ENCODE measurements around the gene DDX47.
"Not testable (repeated sequence)": the region's sequence is repeated elsewhere in the genome, so short reads cannot be mapped to it uniquely, and the experiment has no call there.

DDX47 gene

DNA sequence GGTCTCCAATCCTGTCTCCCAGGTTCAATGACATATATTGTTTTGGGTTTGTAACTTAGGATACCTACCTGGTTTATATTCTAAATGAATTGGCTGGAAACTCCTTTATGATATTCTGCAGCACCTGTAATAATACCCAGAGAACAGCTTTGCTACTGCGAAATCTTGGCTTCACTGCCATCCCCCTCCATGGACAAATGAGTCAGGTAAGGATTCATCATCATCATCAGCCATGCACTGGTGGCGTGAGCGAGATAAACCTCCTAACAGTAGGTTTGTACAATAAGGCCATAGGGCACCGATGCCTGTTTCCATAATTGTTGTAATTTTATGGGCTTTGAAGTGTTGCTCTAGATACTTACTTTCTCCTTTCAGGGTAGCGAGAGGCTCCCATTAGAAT is 10.7 kb downstream of the DDX47 start:
- TF ChIP-seq, protein P1, sequence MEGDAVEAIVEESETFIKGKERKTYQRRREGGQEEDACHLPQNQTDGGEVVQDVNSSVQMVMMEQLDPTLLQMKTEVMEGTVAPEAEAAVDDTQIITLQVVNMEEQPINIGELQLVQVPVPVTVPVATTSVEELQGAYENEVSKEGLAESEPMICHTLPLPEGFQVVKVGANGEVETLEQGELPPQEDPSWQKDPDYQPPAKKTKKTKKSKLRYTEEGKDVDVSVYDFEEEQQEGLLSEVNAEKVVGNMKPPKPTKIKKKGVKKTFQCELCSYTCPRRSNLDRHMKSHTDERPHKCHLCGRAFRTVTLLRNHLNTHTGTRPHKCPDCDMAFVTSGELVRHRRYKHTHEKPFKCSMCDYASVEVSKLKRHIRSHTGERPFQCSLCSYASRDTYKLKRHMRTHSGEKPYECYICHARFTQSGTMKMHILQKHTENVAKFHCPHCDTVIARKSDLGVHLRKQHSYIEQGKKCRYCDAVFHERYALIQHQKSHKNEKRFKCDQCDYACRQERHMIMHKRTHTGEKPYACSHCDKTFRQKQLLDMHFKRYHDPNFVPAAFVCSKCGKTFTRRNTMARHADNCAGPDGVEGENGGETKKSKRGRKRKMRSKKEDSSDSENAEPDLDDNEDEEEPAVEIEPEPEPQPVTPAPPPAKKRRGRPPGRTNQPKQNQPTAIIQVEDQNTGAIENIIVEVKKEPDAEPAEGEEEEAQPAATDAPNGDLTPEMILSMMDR (IDR thresholded peaks at IDR 0.05; ENCODE audit: control extremely low read depth, extremely low read depth, low read depth, missing control alignments): no peak
- DNase-seq (ENCODE audit: extremely low spot score): no peak
- ChIA-PET CTCF (interaction anchor here (3.4 to 7.1 kb wide), 2 partner anchors 10 to 13 kb away, joined by 9 to 39 read pairs; no protein-coding TSS in a partner anchor), POLR2A (no interaction called here)

DNA sequence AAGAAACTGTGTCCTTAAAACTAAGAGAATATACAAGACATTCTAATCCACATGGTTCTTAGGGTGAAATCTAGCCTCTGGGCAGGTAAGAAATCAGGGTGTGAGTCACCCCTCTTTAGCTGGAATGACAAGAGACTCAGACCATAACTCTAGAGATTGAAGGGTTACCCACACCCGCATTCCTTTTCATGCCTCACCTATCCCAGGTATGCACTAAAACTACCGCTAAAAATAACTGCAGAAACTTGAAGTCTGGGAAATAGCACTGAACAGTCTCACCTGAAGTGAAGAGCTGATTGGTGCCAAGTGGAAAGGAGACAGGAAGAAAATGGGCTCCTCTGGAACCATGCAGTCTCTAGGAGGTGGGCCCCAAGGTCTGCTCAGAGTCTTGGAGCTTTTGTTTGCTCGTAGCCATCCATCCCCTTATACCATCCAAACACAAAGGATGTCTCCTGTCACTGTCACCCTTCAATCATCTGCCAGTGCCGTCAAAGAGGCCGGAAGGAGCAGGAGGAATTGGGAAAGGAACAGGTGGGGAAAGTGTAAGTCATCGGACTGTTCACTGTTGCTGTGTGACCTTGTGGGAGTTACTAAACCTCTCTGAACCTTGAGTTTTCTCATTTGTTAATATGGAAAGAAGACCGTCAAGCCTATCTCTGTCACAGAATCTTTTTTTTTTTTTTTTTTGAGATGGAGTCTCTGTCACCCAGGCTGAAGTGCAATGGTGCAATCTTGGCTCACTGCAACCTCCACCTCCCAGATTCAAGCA is 22.4 kb downstream of the DDX47 start:
- TF ChIP-seq, protein P1 (IDR thresholded peaks at IDR 0.05; ENCODE audit: control extremely low read depth, extremely low read depth, low read depth, missing control alignments): no peak
- no peak for DNase-seq (ENCODE audit: extremely low spot score)
- POLR2A ChIA-PET: no interaction called here
- CTCF ChIA-PET: interaction anchor here (1.0 to 5.0 kb wide), 6 partner anchors 10 to 377 kb away, joined by 3 to 41 read pairs (median 4); partner anchors contain the start of gene DDX47

DNA sequence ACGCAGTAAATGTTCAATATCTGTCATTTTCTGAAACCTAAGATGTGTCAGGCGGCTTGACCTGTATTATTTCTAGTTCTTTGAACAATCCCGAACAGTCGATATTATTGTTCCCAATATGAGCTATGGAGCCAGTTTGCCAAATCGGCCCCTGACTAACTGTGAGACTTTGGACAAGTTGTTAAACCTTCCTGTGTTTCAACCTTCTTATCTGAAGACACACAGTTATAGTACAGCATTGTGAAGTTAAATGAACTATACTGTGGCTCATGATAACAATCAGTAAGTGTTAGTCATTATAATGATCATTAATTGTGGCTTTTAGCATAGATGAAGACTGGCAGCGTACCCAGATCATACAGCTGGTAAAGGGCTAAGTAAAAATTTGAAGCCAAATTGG is 23.4 kb downstream of the DDX47 start:
- POLR2A ChIA-PET: no interaction called here

DNA sequence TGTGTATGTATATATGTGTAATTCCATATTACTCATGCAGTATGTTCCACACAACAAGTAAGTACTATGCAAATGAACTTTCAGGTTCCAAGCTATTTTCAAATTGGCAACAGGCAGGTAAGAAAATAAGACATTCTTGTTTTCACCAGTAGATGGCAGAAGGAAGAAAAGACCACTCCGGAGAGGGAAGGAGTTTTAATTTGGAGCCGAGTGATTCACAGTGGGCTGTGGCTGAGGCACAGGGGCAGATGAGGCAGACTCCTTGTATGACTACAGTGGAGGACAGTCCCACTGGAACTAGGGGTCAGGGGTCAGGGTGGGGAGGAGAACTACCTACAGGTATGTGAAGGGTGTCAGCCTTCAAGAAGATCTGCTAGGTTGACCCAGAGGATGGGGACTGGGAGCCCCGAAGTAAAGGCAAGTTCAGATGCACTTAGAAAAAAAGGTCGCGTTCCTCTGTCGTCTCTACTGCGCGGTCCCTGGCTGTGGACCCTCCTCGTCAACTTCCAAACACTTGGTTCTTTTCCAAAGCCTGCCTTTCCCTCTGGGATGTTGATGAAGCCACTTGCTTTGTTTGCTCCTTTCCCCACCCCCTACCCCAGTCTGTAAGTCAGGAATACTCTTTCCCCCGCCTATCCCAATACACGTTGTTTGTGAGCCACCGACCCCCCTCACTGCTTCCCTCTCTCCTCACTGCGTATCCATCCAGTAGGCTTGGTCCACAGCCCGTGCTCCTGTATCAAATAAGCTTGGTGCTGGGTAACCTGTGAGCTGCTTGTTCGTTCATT is 24.1 kb downstream of the DDX47 start:
- DNase-seq (ENCODE audit: extremely low spot score): peak; percentile 54
- POLR2A ChIA-PET: interaction anchor here (0.6 kb wide), 1 partner anchor 467 kb away, joined by 3 read pairs; no protein-coding TSS in a partner anchor

More for the DNA sequence above, 23.4 kb downstream of the DDX47 start:
- CTCF ChIA-PET: interaction anchor here (0.7 to 5.0 kb wide), 12 partner anchors 9 to 375 kb away, joined by 3 to 41 read pairs (median 6); partner anchors contain the start of gene DDX47
- TF ChIP-seq, protein P1 (IDR thresholded peaks at IDR 0.05; ENCODE audit: control extremely low read depth, extremely low read depth, low read depth, missing control alignments): no peak
- DNase-seq (ENCODE audit: extremely low spot score): no peak

DNA sequence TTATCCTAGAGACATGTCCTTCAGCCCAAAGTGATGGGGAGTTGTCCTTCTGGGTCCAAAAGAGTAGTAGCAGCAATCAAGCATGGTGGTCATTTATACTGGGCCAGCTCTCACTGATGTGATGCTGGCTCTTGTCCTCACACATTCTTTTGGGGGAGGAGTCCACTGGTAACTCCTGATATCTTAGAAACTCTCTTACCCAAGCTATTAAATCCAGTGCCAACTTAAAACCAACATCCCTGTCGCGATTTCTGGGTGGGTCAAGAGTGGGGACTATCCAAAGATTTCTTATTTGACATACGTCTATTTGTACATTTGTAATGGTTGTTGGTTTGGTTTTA is 24.6 kb downstream of the DDX47 start:
- ChIA-PET POLR2A (interaction anchor here (0.6 kb wide), 3 partner anchors 43 to 523 kb away, joined by 3 to 8 read pairs (median 4); no protein-coding TSS in a partner anchor), CTCF (interaction anchor here (0.9 to 5.0 kb wide), 6 partner anchors 14 to 375 kb away, joined by 3 to 41 read pairs (median 4); partner anchors contain the start of gene DDX47)
- no peak for DNase-seq (ENCODE audit: extremely low spot score)
- TF ChIP-seq, protein P1 (IDR thresholded peaks at IDR 0.05; ENCODE audit: control extremely low read depth, extremely low read depth, low read depth, missing control alignments): no peak

More for the DNA sequence above, 24.1 kb downstream of the DDX47 start:
- TF ChIP-seq, protein P1 (IDR thresholded peaks at IDR 0.05; ENCODE audit: control extremely low read depth, extremely low read depth, low read depth, missing control alignments): peak; percentile 44
- CTCF ChIA-PET: interaction anchor here (0.7 to 5.0 kb wide), 14 partner anchors 8 to 375 kb away, joined by 3 to 41 read pairs (median 6); partner anchors contain the start of gene DDX47

DNA sequence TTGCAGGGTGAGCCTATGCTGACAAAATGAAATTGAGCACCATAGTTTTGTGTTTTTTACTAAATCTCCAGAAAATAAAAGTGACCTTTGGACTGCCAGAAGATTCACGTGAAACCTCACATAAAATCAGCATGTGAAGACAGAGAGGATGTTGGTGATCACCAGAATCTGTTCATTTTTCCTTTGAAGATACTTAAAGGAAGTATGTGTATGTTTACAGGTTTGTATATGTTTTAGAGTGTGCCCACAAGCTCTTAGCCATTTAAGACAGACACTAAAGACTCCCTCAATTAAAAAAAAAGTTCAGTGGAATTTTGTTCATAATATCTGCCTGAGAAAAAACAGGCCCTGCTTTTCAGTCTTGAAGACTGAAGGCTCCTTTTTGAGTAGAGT is 25.9 kb downstream of the DDX47 start:
- CTCF ChIA-PET: interaction anchor here (1.2 to 5.0 kb wide), 4 partner anchors 16 to 373 kb away, joined by 3 to 41 read pairs (median 22); partner anchors contain the start of gene DDX47
- TF ChIP-seq, protein P1 (IDR thresholded peaks at IDR 0.05; ENCODE audit: control extremely low read depth, extremely low read depth, low read depth, missing control alignments): no peak
- POLR2A ChIA-PET: no interaction called here
- DNase-seq (ENCODE audit: extremely low spot score): no peak

DNA sequence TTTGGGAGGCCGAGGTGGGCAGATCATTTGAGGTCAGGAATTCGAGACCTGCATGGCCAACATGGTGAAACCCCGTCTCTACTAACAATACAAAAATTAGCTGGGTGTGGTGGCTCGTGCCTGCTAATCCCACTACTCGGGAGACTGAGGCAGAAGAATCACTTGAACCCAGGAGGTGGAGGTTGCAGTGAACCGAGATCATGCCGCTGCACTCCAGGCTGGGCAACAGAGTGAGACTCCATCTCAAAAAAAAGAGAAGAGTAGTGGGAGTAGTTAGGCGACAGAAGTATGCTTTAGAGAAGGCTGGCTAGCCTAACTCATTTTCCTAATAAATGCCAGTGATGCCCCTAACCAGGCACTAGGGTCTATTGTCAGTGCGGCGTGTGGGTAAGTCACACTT is 26.3 kb downstream of the DDX47 start:
- CTCF ChIA-PET: interaction anchor here (4.7 kb wide), 1 partner anchor 16 kb away, joined by 39 read pairs; no protein-coding TSS in a partner anchor
- DNase-seq (ENCODE audit: extremely low spot score); POLR2A ChIA-PET: not testable (repeated sequence)

All from GM10248 (cell line).